HG03039 (cell line): ENCODE results near the gene NBAS.
"Not testable (repeated sequence)": the region's sequence is repeated elsewhere in the genome, so short reads cannot be mapped to it uniquely, and the experiment has no call there.

Experiments used
- ATAC-seq: cut with Tn5 transposase; IDR thresholded peaks from one replicate; pipeline ENCODE4 v1.9.1; 2021; ENCODE audit warnings: mild to moderate bottlenecking, moderate library complexity; ENCODE audit not compliant: unreplicated experiment

NBAS gene

DNA sequence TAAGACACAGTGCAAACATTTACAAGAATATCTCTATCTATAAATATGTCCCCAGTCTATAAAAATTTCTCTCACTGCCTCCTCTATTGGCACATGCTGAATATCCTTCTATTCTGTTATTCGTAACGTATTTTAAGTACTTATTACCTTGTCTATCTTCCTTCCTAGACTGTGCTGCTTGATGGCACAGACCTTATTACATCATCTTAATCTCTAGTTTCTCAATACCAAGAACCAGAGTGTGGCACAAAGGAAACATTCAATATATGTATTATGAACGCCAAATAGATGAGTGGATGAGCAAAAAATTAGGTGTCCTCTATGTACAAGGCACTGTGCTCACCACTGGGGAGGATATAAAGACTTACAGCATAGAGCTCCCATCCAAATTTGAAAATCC, 282.8 kb downstream of the NBAS start:
- ATAC-seq = no peak

- no peak for ATAC-seq
These were observed 285.8 kb downstream of the NBAS start for GRCh38 chr2:15275346-15275745.

DNA sequence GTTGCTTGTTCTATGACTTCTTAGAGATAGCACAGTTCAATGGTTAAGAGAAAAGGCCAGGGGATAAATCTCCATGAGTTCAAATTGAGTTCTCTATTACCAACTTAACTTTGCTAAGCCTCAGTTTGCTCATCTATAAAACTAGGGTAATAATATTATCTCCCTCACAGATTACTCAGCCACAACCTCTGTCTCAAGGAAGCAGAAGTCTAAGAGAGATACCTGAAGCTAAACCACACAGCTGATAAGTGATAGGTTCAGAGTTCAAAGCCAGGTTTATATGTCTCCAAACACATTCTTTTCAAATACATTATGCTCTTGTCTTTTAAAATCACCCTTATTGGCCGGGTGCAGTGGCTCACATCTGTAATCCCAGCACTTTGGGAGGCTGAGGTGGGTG, 287.7 kb downstream of the NBAS start:
- no peak for ATAC-seq

DNA sequence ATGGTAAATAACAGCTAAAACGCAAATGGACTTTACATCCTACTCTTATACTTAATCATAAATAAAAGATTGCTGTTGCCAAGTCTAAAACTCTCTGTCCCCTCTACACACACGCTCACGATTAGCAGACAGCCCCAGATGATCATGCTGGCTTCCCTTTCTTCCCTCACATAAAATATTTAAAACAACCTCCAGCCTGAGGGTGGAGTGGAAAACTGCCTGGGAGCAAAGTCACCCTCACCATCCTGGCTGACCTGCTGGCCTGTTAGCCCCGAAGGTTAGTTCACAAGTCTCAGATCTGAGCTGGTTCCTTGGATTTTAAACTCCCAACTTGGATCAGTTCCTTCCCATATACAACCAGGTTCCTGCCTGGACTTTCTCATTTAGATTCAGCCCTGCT, 288.2 kb downstream of the NBAS start:
- no peak for ATAC-seq

DNA sequence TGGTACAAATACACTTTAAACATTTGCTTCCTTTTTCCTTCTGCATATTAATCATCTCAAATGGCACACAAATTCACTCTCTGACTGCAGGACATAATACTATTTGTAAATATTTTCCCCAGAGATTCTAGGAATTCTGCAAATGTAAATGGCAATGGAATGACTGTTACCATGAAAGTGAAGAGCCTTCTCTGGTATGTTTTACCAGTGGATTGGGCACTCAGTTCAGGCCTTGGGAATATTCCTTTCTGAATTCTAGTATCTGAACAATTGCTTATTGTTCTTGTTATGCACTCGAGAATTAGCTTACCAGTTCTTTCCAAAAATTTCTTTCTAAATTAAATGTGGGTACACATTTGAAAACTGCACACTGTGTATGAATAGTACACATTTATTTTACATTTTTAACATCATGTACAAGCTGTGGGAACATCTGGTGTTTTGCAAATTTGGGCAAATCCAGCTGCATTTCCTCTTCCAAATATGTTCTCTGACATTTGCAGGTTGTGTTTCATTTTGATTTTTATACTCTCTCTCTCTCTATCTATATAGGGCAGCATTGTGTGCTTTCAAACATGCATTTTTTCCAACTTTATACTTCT, 289.1 kb downstream of the NBAS start:
- no peak for ATAC-seq

DNA sequence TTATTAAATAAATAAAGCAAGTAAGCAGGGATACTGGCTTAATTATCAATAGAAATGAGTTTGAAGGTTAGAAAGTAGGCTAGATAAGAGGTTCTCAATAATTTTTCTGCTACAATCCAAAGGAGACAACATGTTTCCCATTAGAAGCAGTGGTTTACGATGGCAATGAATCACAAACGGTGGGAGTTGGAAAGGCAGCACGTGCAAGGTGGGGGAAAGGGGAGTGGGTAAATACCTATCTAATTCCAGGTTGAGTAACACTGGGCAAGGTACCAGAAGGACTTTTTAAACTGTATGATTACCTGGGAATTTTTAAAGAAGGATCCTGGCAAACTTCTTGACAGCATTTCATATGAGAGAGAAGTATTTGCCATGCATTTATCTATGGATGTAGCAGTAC, 289.9 kb downstream of the NBAS start:
- ATAC-seq = no peak

DNA sequence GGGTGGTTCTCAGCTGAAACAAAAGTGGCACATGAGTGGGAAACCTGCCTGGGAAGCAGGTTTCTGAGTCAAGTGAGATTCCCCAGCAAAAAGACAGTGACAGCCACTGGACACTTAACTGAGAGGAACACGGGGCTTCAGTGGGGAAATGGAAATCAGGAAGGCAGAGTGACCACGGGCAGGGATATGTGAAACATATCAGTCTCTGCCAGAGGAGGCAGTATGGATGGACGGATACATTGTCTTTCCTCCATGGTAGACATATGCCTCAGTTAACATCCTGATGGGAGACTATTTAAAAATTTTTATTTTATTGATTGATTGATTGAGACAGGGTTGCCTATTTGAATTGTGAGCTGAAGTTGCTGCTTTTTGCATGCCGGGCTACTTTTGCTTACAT, 292.1 kb downstream of the NBAS start:
- ATAC-seq = no peak

DNA sequence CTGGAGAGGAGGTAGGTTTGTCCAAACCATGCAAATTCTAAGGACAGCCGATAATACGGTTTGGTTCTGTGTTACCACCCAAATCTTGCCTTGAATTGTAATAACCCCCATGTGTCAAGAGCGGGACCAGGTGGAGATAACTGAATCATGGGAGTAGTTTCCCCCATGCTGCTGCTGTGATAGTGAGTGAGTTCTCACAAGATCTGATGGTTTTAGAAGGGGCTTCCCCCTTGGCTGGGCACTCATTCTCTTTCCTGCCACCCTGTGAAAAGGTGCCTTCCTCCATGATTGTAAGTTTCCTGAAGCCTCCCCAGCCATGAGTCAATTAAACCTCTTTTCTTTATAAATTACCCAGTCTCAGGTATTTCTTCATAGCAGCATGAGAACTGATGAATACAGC, 295.2 kb downstream of the NBAS start:
- ATAC-seq = no peak

GRCh38 chr2:15263976-15264685, 297.0 kb downstream of the NBAS start:
- ATAC-seq = no peak

DNA sequence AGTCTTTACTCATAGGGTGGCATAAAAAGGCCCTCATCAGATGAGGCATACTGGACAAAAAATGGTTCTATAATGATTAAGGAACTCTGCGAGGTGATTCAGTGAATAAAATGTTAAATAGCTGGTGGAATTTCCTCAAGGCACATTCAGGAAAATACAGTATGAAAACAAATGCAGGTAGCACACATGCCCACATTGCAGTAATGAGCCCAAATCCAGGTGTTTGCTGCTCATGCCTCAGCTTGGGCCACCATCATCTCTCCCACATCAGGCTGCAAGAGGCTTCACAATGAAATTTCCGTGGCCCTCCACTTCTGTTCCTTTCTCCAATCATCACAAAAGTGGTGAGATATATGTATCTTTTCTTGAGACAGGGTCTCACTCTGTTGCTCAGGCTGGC, 298.3 kb downstream of the NBAS start:
- ATAC-seq = no peak

DNA sequence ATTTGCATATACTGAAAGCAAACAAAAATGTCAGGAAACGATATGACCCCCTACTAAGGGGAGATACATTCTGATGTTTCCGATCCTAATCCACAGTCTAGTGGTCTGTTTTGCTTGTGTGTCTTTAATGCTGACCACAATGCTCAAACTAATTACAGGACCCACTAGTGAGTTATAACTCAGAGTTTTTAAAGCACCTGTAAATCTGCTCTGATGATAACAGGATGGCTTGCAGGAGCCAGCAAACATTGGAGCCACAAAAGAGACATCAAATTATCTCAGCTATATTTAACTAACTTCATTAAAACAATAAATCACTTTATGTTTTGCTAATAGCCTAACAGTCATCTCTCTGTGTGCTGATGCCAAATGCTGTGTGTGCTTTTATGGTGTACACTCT, 300.3 kb downstream of the NBAS start:
- ATAC-seq = no peak

DNA sequence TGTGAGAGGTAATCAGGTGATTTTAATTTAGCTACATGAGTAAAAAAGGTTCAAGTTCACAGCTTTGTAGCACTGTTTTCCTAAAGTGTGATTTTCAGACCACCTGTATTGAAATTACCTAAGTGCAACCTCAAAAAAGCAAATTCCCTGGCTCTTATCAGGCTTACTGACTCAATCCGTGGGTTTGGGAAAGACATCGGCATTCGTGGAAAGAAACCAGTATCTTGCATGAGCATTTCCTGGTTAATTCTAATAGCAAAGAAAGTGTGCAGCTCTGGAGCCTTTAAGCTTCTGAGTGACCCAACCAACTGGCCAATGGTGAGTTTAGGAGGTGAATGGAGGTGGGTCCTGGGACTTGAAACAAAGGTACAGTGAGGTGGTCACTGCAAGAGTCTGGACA, 300.9 kb downstream of the NBAS start:
- no peak for ATAC-seq

- no peak for ATAC-seq
These were observed 301.8 kb downstream of the NBAS start for GRCh38 chr2:15259356-15259756.

DNA sequence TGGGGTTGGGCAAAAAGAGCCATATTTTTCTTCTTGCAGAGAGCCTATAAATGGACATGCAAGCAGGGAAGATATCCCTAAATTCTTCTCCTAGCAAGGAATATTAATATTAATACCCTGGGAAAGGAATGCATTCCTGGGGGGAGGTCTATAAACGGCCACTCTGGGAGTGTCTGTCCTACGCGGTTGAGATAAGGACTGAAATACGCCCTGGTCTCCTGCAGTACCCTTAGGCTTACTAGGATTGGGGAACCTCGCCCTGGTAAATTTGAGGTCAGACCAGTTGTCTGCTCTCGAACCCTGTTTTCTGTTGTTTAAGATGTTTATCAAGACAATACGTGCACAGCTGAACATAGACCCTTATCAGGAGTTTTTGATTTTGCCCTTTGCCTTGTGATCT, 302.7 kb downstream of the NBAS start:
- ATAC-seq = not testable (repeated sequence)

GRCh38 chr2:15253835-15254286, 307.3 kb downstream of the NBAS start:
- no peak for ATAC-seq

DNA sequence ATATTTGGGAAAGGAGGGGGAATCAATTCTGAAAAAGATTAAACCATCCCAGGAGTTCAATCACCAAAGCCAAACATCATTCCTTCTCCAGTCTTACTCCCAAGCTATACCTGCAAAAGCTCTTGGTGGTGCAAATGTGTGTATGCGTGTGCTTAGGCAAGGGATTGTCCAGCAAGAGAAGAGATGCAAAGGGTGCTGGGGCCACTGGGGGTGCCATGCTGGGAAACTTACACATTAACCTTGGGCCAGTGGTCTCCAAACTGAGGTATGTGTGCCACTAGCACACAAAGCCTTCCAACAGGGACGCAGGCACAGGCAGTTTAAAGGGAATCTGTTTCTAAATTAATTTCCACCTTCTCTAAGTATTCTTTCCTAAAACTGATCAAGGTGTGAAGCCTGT, 307.9 kb downstream of the NBAS start:
- no peak for ATAC-seq

DNA sequence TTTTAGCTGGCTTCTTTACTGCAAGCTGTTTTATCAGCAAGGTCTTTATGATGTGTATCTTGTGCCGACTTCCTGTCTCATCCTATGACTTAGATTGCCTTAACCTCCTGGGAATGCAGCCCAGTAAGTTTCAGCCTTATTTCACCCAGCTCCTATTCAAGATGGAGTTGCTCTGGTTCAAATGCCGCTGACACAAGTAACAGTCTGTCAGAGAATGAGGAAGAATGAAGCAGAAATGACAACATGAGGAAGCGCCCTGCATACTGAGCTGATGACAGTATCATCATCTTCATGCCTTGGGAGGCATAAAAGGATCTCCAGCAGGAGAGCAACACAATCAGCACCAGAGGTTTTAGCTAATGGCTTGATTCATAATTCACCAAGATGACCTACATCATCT, 309.4 kb downstream of the NBAS start:
- ATAC-seq = no peak

GRCh38 chr2:15250946-15251345, 310.2 kb downstream of the NBAS start:
- ATAC-seq = not testable (repeated sequence)

DNA sequence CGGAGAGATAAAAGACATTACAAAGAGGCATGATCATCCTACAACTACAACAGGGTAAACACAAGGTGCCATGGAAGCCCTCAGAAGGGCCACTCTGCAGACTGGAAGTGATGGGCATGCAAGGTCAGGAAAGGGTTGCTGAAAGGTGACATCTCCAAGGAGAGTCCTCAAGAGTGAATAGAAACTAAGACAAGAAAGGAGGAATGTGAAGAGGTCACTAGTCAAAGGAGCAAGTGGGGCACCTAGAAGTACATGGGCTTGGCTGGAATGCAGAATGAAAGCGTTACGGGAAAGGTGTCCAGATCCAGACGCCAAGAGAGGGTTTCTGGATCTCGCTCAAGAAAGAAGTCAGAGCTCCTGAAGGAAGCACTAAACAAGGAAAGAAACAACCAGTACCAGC, 314.3 kb downstream of the NBAS start:
- ATAC-seq = no peak

DNA sequence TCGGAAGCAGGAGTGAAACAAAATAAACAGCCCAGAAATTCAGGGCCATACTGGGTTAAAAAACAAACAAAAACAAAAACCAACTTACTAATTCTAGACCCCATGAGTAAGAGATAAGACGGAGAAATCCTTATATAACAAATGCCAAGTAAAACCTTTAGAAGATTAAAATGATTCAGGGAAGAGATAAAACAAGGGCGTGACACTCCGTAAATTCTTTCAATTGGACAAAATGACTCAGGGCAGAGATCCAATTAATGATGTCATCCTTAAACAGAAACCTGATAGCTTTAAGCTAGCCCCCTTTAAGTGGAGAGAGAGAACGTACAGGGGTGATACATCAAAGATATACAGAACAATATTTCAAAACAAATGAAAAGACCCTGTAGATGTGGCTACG, 317.4 kb downstream of the NBAS start:
- ATAC-seq = no peak

- ATAC-seq = no peak
These were observed 318.1 kb downstream of the NBAS start for GRCh38 chr2:15242936-15243461.

DNA sequence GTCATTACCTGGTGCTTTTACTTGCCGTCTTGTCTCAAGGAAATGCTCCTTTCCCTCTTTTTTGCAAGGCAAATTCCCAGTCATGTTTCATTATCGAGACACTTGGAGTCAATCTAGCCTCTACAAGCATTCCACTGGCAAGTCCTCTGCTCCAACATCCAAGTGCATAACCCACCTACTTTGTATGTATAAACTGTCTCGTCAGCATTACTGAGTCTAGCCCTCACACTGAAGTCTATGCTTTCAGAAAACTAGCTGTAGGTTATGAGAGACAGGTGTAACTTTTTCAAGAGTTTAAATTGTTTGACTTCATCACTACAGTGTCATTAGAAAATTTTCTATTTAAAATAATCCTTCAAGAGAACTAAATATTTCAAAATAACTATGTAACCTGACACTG, 319.2 kb downstream of the NBAS start:
- no peak for ATAC-seq

GRCh38 chr2:15241201-15241600, 319.9 kb downstream of the NBAS start:
- no peak for ATAC-seq
